ENCODE results near the gene CDCA4.

Gene CDCA4

DNA sequence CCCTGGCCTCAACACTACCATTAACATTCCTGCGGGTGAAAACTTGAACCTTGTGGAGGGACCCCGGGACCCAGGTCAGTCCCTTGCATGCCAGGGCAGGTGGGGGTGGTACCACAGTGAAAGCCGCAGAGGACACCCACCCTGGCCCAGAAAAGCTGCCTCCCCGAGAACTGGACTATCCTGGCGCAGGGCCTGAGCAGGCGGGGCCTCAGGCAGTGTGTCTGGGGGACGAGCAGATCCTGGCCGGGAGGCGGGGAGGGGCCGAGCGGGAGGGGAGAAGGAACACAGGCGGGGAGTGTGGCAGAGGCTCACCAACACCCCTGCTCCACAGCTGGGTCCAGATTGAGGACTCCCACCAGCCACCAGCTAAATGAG lies 52.7 kb downstream of the CDCA4 start:
- H3K4me3 ChIP-seq (ENCODE audit: low read depth, low read length), result no peak overlapping the region
- DNase-seq (ENCODE audit: low read depth), result no peak
- TF ChIP-seq, protein P1, sequence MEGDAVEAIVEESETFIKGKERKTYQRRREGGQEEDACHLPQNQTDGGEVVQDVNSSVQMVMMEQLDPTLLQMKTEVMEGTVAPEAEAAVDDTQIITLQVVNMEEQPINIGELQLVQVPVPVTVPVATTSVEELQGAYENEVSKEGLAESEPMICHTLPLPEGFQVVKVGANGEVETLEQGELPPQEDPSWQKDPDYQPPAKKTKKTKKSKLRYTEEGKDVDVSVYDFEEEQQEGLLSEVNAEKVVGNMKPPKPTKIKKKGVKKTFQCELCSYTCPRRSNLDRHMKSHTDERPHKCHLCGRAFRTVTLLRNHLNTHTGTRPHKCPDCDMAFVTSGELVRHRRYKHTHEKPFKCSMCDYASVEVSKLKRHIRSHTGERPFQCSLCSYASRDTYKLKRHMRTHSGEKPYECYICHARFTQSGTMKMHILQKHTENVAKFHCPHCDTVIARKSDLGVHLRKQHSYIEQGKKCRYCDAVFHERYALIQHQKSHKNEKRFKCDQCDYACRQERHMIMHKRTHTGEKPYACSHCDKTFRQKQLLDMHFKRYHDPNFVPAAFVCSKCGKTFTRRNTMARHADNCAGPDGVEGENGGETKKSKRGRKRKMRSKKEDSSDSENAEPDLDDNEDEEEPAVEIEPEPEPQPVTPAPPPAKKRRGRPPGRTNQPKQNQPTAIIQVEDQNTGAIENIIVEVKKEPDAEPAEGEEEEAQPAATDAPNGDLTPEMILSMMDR (IDR thresholded peaks at IDR 0.05; ENCODE audit: control insufficient read depth, extremely low read depth, insufficient read depth), result no peak

DNA sequence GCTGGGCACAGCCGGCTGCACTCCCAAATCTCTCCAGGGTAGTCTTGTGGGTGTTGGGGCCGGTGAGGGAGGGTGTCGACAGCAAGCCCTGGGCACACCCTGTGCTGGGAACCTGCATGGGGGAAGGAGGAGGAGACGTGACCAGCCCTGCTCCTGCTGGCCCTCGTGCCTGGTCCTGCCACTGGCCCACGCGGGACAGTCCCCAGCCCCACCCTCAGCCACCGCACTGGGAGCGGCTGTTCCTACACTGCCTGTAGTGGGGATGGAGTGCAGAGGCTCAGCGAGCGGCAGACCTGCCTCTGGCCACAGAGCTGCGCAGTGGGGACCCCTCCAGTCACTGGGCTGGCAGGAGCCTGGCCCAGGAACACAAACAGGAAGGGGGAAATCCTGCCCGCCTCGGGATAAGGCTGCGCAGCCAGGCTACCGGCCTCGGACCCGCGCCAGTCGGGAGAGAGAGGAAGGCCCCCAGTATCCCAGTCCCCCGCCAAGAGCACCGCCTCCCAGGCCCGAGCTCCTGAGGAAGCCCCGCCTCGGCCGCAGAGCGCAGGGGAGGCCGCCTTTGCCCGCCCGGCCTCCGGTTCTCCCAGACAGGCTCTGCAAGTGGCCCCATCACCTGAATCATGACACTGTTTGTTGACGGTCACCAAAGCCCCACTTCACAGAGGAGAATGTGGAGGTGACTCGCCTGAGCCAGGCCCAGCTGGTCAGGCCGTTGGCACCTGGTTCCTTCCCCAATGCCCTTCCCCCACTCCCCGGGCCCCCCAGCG lies 53.3 kb downstream of the CDCA4 start:
- DNase-seq (ENCODE audit: low read depth), result no peak
- H3K4me3 ChIP-seq (ENCODE audit: low read depth, low read length), result no peak overlapping the region
- TF ChIP-seq, protein P1 (IDR thresholded peaks at IDR 0.05; ENCODE audit: control insufficient read depth, extremely low read depth, insufficient read depth), result no peak

DNA sequence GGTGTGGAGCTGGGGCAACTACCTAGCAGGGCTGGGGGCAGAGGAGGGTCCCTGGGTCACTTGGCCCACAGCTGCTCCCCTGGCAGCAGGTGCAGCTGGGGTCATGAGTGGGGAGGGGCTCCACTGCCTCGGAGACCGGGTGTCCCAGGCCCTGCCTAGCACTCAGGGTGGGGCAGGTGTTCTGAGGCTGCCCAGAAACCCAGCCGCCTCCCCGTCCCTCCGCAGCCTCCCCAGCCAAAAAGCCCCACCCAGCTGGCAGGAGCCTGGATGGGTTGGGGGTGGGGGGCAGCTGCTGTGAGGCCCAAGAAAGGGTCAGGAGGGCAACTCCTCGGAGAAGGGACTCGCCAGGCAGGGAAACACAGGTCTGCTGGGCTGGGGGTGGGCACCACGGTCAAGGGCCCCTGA lies 53.9 kb downstream of the CDCA4 start:
- DNase-seq (ENCODE audit: low read depth), result no peak
- TF ChIP-seq, protein P1 (IDR thresholded peaks at IDR 0.05; ENCODE audit: control insufficient read depth, extremely low read depth, insufficient read depth), result no peak
- H3K4me3 ChIP-seq (ENCODE audit: low read depth, low read length), result no peak overlapping the region

DNA sequence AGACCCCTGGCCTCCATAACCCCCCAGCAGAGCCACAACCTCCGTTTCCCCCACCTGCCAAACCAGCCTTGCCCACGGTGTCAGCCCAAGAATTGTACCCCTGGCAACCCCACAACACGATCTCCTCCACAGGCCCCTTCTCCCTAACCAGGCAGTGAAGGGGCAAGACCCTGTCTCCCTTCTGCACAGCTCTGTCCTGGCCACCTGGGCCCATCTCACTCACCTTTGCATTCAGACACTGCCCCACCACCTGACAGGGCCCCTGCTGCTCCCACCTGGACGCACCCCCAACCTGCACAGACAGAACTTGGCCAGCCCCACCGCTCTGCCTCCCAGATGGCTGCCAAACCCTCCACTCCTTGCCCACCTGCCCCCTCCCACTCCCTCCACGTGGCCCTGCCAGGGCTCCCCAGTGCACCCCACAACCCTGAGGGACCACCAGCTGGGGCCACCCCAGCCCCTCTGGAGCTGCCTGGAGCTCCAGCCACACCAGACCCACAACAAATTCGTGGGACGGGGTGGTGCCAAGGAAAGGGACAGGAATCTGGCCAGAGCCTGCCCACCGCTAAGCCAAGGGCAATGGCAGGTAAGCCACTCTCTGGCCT lies 54.5 kb downstream of the CDCA4 start:
- no peak for DNase-seq (ENCODE audit: low read depth)
- no peak overlapping the region for H3K4me3 ChIP-seq (ENCODE audit: low read depth, low read length)

DNA sequence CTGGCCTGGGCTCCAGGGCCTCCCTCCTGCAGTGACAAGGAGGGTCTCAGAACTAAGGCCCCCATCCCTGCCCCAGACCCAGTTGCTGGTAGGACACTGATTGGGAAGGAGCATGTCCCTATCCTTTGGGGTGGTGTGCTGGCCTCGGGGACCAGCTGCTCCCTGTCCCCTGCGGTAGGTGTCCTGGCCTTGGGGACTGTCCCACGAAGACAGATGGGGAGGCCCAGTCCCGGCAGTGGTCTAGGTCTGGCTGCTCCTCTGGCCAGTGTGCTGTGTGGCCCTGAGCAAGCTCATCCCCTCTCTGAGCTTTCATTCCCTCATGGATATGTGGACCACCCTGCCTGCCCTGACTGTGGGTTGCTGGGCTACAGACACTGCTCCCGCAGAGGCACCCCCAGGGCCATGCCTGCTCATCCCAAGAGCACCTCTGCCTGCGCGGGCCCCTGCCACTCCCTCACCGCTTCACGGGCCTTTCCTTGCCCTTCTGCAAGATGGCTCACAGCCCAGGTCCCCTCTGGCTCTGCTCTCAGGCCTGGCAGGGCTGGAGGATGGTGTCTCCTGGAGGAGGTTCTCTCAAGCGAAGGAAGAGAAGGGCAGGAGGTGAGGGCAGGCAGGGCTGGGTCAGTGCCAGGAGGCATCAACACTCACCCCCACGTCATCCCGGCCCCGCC lies 55.2 kb downstream of the CDCA4 start:
- TF ChIP-seq, protein P1 (IDR thresholded peaks at IDR 0.05; ENCODE audit: control insufficient read depth, extremely low read depth, insufficient read depth), result no peak
- H3K4me3 ChIP-seq (ENCODE audit: low read depth, low read length), result no peak overlapping the region
- DNase-seq (ENCODE audit: low read depth), result no peak

More for the DNA sequence above, 54.5 kb downstream of the CDCA4 start:
- TF ChIP-seq, protein P1 (IDR thresholded peaks at IDR 0.05; ENCODE audit: control insufficient read depth, extremely low read depth, insufficient read depth), result no peak

DNA sequence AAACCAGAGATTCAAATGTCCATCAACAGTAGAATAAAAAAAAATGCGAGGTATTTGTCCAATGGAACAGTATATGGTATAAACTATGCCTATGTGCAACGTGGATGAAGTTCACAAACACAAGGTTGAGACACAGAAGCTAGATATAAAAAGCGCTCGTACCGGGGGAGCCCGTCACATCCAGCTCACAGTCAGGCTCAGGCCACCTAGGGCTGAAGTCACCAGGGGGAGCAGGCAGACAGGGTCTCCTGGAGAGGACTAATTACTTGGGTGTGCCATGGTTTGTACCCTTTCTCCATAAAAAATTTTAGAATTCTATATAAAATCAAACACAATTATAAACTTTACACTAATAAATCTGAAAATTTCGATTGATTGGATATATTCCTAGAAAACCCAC lies 56.3 kb downstream of the CDCA4 start:
- no peak for DNase-seq (ENCODE audit: low read depth)
- no peak overlapping the region for H3K4me3 ChIP-seq (ENCODE audit: low read depth, low read length)
- TF ChIP-seq, protein P1 (IDR thresholded peaks at IDR 0.05; ENCODE audit: control insufficient read depth, extremely low read depth, insufficient read depth), result no peak

Measured in LNCaP clone FGC (cell line).